Panc1 (cell line): ENCODE measurements around the gene SYN1.

Source experiments
- POLR2AphosphoS5 ChIP-seq: IDR thresholded peaks from 2 replicates; pipeline ENCODE4 v1.6.1; 2012; ENCODE audit warnings: mild to moderate bottlenecking, low read depth, low read length, moderate library complexity
- TF ChIP-seq, protein P1 (sequence below): fragments of 450-650 bp; IDR thresholded peaks from 2 replicates; pipeline ENCODE4 v1.5.1; 2017; ENCODE audit warnings: mild to moderate bottlenecking

GRCh38 chrX:47649271-47649670 lies 29.6 kb upstream of the SYN1 start:
- TF ChIP-seq, protein P1, sequence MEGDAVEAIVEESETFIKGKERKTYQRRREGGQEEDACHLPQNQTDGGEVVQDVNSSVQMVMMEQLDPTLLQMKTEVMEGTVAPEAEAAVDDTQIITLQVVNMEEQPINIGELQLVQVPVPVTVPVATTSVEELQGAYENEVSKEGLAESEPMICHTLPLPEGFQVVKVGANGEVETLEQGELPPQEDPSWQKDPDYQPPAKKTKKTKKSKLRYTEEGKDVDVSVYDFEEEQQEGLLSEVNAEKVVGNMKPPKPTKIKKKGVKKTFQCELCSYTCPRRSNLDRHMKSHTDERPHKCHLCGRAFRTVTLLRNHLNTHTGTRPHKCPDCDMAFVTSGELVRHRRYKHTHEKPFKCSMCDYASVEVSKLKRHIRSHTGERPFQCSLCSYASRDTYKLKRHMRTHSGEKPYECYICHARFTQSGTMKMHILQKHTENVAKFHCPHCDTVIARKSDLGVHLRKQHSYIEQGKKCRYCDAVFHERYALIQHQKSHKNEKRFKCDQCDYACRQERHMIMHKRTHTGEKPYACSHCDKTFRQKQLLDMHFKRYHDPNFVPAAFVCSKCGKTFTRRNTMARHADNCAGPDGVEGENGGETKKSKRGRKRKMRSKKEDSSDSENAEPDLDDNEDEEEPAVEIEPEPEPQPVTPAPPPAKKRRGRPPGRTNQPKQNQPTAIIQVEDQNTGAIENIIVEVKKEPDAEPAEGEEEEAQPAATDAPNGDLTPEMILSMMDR = no peak
- TF ChIP-seq POLR2AphosphoS5 = no peak
